CD1c-positive myeloid dendritic cell (primary cell): ENCODE data around the gene DKKL1.
A peak's percentile ranks its signal among the peaks of the same experiment; 100 is the strongest.
"Not testable (repeated sequence)": the region's sequence is repeated elsewhere in the genome, so short reads cannot be mapped to it uniquely, and the experiment has no call there.

ENCODE experiments used
- DNase-seq: peaks from one replicate; pipeline ENCODE4 v3.0.0-alpha.2; 2016; ENCODE audit errors: extremely low spot score

DKKL1 gene

DNA sequence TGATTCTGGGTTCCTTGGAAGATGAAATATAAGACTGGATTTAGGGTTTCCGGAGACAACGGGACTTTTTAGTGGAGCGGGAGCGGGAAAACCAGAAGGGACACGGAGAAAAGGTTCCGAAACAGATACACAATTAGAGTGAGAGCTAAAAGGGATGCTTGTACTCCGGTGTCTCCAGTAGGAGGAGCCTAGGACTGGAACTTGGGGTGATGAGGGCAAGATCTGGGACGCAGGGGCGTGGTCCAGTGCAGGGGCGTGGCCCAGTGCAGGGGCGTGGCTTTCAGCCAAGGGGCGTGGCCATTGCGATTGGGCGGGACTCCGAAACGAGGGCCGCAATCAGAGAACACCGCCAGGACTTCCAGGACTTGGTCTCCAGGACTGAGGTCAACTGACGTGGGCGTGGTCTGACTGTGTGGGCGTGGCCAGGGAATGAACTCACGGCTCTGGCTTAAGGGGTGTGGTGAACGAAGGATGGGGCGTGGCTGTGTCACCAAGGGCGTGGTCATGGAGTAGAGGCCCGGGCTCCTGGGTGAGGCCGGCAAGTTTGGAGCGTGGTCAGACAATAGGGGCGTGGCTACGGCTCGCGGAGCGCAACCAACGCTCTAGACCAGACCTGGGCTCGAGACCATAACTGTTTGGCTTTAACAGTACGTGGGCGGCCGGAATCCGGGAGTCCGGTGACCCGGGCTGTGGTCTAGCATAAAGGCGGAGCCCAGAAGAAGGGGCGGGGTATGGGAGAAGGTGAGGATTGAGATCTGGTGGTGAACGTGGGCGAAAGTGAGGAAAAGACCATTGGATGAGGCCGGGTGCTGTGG lies at the start of gene DKKL1:
Gene DKKL1, plus strand, starts transcription at position 610 of the 815 bp plus-strand sequence. Its CDS starts 122 bp downstream, at position 732.
- DNase-seq: peak; percentile 94

DNA sequence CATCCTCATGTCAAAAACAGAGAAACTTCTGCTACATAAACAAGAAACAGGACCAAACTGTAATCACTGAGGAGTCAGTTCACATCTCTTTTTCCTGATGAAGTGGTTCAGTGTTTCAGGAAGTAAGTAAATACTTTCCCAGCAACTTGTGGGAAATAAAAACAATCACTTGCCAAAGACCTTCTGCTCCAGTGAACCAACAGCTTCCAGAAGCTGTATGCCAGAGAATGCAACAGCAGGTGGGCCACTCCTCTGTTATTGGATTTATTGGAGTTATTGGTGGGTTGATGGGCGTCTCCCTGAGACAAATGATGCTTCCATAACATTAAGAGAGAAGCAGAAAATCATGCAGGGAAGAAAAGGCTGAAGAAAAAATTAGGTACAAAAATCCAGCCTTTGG lies 48.6 kb upstream of the DKKL1 start:
- DNase-seq: no peak

DNA sequence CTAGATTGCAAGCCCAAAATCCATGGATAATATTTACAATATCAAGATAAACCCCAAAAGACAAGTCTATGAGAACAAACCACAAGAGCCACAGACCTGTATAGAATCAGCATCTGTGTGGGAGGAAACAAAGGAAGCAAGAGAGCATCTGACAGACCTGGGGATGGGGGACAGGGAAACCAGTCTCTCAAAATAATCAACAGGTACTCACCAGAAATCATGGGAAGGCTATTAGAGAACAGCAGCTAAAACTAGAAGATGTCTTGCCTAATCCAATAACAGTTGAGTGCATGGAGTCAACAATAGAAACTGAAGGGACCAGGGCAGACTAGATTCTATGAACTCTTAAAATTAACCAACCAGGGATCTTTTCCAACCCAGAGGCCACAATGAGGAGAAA lies 47.4 kb upstream of the DKKL1 start:
- no peak for DNase-seq

- no peak for DNase-seq
Measured at GRCh38 chr19:49318296-49318695, 45.4 kb upstream of the DKKL1 start.

DNA sequence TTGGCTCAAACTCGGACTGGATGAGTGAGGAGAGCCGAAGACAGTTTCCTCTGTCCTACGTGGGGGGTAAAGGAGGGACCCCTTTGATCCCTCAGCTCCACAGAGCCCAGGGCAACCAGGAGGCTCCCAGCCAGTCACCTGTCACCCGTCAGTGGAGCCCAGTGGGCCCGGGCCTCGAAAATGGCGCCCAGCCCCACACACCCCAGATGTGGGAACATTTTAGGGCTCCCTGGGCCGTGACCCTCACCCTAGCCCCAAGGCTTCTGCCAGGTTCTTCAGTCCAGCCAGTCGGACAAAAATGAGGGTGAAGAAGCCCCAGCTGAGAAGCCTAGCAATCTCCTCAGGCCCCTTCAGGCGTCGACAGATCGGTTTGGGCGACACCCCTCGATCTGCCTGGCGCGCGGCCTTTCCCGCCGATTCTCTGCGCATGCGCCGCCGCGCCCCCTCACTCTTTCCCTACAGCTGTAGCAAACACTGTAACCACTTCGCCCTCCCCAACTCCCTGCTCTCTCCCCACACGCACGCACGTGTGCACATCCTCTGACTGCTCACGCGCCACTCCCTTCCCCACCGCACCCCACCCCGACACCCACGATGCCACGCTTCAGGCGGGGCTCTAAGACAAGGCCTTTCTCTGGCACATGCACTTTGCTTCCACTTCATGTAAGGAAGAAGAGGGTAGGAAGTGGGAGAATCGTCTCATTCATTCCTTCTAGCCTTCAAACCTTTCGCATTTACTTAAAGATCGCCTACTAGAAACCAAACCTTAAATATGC lies 38.7 kb upstream of the DKKL1 start, which contains the start of gene SLC6A16:
Gene SLC6A16, minus strand, starts transcription at position 391 of the 776 bp plus-strand sequence. CDS start 13,844 bp downstream, outside the sequence.
- DNase-seq: no peak

DNA sequence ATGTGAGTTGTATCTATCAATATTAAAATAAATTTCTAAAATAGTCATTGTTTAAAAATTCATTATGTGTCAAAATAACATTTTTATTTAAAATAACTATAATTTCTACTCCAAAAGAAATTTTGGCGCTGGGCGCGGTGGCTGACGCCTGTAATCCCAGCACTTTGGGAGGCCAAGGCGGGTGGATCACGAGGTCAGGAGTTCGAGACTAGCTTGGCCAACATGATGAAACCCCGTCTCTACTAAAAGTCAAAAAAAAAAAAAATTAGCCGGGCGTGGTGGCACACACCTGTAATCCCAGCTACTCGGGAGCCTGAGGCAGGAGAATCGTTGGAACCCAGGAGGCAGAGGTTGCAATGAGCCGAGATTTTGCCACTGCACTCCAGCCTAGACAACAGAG lies 37.9 kb upstream of the DKKL1 start:
- DNase-seq: not testable (repeated sequence)

- peak; percentile 7 for DNase-seq
Measured at GRCh38 chr19:49326165-49326704, 37.4 kb upstream of the DKKL1 start.

DNA sequence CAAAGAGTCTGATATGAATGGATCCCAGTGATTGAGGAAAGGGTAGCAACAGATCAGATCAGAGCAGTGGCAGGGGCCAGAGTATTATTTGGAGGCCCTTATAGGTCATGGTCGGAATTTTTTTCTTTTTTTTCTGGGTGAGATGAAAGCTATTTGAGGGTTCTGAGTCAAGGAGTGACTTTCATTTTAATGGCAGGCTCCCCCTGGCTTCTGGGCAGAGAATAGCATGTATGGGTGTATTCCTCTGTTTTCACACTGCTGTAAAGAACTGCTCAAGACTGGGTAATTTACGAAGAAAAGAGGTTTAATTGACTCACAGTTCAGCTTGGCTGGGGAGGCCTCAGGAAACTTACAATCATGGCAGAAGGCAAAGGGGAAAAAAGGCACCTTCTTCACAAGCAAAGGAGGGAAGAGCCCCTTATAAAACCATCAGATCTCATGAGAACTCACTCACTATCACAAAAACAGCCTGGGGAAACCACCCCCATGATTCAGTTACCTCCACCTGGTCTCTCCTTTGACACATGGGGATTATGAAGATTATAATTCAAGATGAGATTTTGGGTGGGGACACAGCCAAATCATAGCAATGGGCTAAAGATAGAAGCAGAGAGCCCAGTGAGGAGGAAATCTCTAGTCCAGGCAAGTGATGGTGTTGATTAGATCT lies 35.7 kb upstream of the DKKL1 start:
- peak; percentile 64 for DNase-seq

DNA sequence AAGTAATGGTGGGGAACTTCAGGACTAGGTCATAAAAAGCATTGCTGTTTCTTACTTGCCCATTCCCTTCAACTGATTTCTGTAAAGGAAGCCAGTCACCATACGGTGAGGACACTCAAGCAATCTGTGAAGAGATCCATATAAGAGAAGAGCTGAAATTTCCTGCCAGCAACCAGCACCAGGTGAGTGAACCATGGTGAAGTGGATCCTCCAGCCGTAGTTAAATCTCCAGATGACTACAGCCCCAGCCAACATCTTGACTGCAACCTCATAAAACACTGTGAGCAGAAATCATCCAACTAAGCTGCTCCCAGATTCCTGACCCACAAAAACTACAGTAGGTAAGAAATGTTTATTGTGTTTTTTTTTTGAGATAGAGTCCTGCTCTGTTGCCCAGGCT lies 34.9 kb upstream of the DKKL1 start:
- DNase-seq: no peak

- DNase-seq: not testable (repeated sequence)
Measured at GRCh38 chr19:49331187-49331586, 32.5 kb upstream of the DKKL1 start.

GRCh38 chr19:49331616-49332055 lies 32.0 kb upstream of the DKKL1 start:
- peak; percentile 86 for DNase-seq

- DNase-seq: not testable (repeated sequence)
Measured at GRCh38 chr19:49332691-49333417, 30.8 kb upstream of the DKKL1 start.

GRCh38 chr19:49333418-49333805 lies 30.3 kb upstream of the DKKL1 start:
- no peak for DNase-seq

DNA sequence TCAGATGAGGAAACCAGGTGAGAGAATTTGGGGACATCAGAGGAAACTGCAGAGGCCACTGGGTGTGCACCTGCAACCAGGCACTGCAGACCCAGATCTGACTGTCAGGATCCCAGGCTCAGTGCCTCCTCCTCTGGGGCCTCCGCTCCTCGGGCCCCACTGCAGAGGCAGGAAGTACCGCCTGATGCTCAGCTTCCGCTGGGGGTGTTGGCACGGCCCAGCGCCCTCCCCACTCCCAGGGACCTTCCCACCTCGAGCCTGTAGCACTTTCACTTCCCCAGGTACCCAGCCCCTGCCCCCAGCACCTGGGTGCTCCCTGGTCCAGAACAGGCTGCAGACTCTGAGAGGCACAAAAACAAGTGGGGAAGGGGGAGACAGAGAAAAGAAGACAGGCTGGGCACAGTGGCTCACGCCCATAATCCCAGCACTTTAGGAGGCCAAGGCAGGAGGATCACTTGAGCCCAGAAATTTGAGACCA lies 29.8 kb upstream of the DKKL1 start:
- peak; percentile 56 for DNase-seq

DNA sequence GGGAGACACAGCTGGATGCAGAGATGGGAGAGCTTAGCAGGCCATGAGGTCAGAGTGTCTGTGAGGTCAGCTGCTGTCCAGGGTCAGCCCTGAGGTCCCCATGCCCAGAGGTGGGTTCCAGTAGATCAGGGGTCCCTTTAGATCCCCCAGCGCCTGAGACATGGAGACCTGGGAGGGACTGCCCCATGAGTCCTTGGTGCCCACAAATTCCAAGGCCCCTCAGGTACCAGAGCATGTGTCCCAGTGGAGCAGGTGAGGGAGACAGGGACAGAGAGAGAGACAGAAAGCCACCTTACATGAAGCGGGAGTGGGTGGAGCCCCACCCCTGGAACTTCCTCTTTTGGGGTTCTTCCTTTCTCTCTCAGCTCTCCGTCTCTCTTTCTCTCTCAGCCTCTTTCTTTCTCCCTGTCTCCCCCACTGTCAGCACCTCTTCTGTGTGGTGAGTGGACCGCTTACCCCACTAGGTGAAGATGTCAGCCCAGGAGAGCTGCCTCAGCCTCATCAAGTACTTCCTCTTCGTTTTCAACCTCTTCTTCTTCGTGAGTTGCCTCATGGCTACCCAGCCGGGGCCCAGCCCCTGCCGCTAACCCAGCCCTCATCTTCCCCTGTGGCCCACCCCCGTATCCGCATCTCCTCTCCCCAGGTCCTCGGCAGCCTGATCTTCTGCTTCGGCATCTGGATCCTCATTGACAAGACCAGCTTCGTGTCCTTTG lies 28.4 kb upstream of the DKKL1 start, which contains the start of gene CD37:
Gene CD37, plus strand, starts transcription at position 336 of the 713 bp plus-strand sequence. Its CDS starts 135 bp downstream, at position 471.
- DNase-seq: peak; percentile 57

DNA sequence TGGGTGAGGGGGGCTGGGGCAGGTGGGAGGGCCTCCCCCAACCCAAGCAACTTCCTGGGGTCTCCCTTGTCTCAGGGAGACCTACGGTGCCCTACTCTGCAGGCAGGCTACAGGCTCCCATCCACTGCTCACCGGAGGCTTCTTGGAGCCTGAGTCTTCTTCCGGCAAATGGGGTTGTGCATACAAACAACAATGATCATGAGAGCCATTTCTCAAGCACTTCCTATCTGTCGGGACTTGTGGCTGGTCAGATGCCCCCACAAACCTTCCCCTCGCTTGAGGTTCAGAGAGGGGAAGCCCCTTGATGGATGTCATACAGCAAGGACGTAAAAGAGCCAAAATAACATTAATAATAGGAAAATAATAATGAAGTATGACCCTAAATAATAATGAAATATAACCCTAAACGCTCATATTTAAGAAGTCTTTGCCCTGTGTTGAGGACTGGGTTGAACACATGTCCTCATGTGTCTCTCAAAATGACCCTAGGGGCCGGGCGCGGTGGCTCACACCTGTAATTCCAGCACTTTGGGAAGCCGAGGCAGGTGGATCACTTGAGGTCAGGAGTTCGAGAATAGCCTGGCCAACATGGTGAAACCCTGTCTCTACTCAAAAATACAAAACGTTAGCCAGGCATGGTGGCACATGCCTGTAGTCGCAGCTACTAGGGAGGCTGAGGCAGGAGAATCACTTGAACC lies 27.7 kb upstream of the DKKL1 start:
- peak; percentile 41 for DNase-seq

DNA sequence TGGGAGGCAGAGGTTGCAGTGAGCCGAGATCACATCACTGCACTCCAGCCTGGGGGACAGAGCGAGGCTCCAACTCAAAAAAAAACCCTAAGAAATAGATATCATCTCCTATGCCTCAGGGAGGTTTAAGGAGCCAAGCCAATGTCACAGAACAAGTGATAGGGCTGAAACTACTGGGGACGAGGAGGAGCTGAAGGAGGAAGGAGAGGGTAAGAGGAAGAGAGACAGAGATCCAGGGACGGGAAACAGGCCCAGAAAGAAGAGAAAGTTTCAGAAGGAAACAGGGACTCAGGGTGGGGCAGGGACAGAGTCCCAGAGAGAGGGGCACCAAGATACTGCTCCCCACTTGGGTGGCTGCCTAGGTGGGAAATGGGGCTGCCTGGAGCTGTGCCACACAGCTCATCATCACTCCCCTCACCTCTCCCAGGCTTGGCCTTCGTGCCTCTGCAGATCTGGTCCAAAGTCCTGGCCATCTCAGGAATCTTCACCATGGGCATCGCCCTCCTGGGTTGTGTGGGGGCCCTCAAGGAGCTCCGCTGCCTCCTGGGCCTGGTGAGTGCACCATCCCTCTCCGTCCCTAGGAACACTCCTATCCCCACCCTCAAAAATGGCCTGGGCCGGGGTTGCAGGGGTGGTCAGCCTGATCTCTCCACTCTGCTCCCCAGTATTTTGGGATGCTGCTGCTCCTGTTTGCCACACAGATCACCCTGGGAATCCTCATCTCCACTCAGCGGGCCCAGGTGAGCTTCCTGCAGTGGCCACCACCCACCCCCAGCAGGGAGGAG lies 27.0 kb upstream of the DKKL1 start:
- no peak for DNase-seq

DNA sequence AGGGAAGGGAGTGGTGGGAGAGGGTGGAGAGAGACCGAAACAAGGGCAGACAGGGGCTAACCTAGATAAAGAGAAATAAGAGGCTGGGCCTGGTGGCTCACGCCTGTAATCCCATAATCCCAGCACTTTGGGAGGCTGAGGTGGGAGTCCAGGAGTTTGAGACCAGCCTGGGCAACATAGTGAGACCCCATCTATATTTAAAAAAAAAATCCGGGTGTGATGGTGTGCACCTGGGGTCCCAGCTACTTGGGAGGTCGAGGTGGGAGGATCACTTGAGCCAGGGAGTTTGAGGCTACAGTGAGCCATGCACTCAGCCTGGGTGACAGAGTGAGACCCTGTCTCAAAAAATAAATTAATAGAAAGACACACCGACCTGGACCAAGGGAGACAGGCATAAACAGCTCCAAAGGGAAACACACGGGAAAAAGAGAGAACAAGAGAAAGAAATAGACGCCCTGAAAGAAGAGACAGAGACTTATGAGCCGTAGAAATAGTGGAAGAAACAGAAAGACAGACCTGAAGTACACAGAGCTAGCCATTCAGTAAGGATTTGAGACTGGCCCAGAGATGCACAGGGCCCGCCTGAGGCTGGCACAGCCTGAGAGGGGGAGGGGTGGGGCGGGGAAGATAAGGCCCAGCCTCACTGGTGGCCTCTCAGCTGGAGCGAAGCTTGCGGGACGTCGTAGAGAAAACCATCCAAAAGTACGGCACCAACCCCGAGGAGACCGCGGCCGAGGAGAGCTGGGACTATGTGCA lies 26.2 kb upstream of the DKKL1 start:
- no peak for DNase-seq
